OCI-LY3 (cell line): Measurements from ENCODE around the gene KIAA0513.

Source experiments
- CTCF ChIP-seq: fragments of 200-600, 300-600 bp; sonication (generic); IDR thresholded peaks from 2 replicates; pipeline ENCODE4 v1.5.1; 2014; ENCODE audit warnings: antibody characterized with exemption, low read length, low read depth
- EZH2phosphoT487 ChIP-seq: fragments of 200-600 bp; shearing (Covaris generic); IDR thresholded peaks from 2 replicates; pipeline ENCODE4 v1.6.1; 2018; ENCODE audit warnings: antibody characterized with exemption, mixed run types, low read depth

DNA sequence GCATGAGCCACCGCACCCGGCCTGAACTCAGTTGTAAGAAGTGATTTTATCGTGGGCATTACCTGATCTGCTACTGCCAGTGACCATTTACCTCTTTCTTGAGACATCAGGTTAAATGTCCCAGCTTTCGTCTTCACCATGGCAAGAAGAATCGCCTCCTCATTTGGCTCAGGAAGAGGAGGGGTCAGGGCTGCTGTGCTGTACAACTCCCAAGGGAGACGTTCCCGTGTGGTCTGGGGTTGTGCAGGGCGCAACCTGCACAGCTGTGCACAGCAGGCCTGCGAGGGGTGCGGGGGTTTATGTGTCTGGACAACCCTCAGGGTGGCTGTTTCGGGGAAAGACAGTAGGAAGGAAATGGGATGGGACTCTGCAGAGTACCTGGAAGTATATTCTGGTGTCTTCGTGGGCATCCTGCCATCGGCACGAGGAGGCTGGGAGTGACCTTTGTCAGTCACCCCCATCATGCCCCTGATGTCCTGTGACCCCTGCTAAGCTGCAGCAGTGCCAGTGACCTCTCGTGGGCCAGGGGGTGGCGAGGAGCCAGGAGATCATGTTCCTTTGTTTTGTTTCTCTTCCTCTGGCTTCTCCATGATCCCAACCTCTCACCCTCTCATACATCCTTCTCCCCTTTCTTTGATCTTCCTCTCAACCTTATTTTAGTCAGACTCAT, 57.4 kb downstream of the KIAA0513 start:
- TF ChIP-seq CTCF (no peak), EZH2phosphoT487 (no peak)
